Neutrophil (primary cell): ENCODE data around the gene GAS7.

Experiments used
- H3K27ac ChIP-seq: fragments of 200-600 bp; sonication (generic); 2 replicates; pipeline ENCODE4 v1.5.1; 2016; ENCODE audit warnings: mild to moderate bottlenecking, moderate library complexity
- H3K27me3 ChIP-seq: fragments of 200-600 bp; sonication (generic); 2 replicates; pipeline ENCODE4 v1.6.0; 2016; ENCODE audit warnings: mild to moderate bottlenecking
- H3K36me3 ChIP-seq: fragments of 200-600 bp; sonication (generic); 2 replicates; pipeline ENCODE4 v1.5.1; 2017
- H3K4me1 ChIP-seq, 2 experiments: fragments of 200-600 bp in 1 of 2; sonication (generic) in 1 of 2; 1 replicate in 1 of 2; 2 replicates in 1 of 2; pipeline versions ENCODE4 v1.5.1 to v1.6.1; 2013 to 2016; ENCODE audit warnings: low read depth in 1 of 2, low read length in 1 of 2, mild to moderate bottlenecking in 1 of 2, moderate library complexity in 1 of 2; ENCODE audit not compliant: control insufficient read depth in 1 of 2, insufficient read depth in 1 of 2
- H3K4me3 ChIP-seq, 2 experiments: fragments of 200-600 bp in 1 of 2; sonication (generic) in 1 of 2; 1 replicate in 1 of 2; 2 replicates in 1 of 2; pipeline ENCODE4 v1.5.1; 2013 to 2016; ENCODE audit warnings: low read depth in 1 of 2, low read length in 1 of 2, mild to moderate bottlenecking in 1 of 2, moderate library complexity in 1 of 2
- H3K9me3 ChIP-seq: fragments of 200-600 bp; sonication (generic); 2 replicates; pipeline ENCODE4 v1.5.1; 2016
- CTCF ChIP-seq: fragments of 200-600 bp; sonication (generic); IDR thresholded peaks from 2 replicates; pipeline ENCODE4 v1.5.1; 2016; ENCODE audit warnings: antibody characterized with exemption

GAS7 gene

GRCh38 chr17:10196384-10196895 is 2.0 kb downstream of the GAS7 start:
- Histone ChIP-seq H3K27me3 (peaks cover 58% of the 10 kb centered on the region), H3K4me1 (peaks cover 15 to 17% of the 10 kb centered on the region in 2 experiments), H3K36me3 (no peaks in the 10 kb centered on the region), H3K27ac (no peak overlapping the region), H3K9me3 (no peaks in the 10 kb centered on the region), H3K4me3 (no peak overlapping the region)
- no peak for TF ChIP-seq CTCF

GRCh38 chr17:10195090-10195805 is 3.2 kb downstream of the GAS7 start:
- peaks cover 15 to 17% of the 10 kb centered on the region in 2 experiments for H3K4me1 ChIP-seq
- H3K27me3 ChIP-seq, result peaks cover 46% of the 10 kb centered on the region
- no peak overlapping the region for H3K4me3 ChIP-seq
- no peak overlapping the region for H3K27ac ChIP-seq
- no peak for TF ChIP-seq CTCF
- no peaks in the 10 kb centered on the region for H3K36me3 ChIP-seq
- no peaks in the 10 kb centered on the region for H3K9me3 ChIP-seq

- Histone ChIP-seq H3K4me1 (peaks cover 8 to 10% of the 10 kb centered on the region in 2 experiments), H3K27ac (no peak overlapping the region), H3K27me3 (peaks cover 30% of the 10 kb centered on the region), H3K9me3 (no peaks in the 10 kb centered on the region), H3K36me3 (no peaks in the 10 kb centered on the region), H3K4me3 (no peak overlapping the region)
- no peak for TF ChIP-seq CTCF
These were observed 4.8 kb downstream of the GAS7 start for GRCh38 chr17:10193632-10194031.

- no peaks in the 10 kb centered on the region for H3K9me3 ChIP-seq
- no peak overlapping the region for H3K4me3 ChIP-seq
- no peaks in the 10 kb centered on the region for H3K36me3 ChIP-seq
- no peak for TF ChIP-seq CTCF
- peaks cover 23% of the 10 kb centered on the region for H3K27me3 ChIP-seq
- H3K27ac ChIP-seq, result no peak overlapping the region
- H3K4me1 ChIP-seq, result peaks cover 5 to 6% of the 10 kb centered on the region in 2 experiments
These were observed 5.4 kb downstream of the GAS7 start for GRCh38 chr17:10192972-10193371.

GRCh38 chr17:10192461-10192860 is 5.9 kb downstream of the GAS7 start:
- Histone ChIP-seq H3K4me3 (no peak overlapping the region), H3K27ac (no peak overlapping the region), H3K4me1 (peaks cover under 1 to 1% of the 10 kb centered on the region in 2 experiments), H3K36me3 (no peaks in the 10 kb centered on the region), H3K9me3 (no peaks in the 10 kb centered on the region), H3K27me3 (peaks cover 18% of the 10 kb centered on the region)
- no peak for TF ChIP-seq CTCF
